Measurements from ENCODE around the gene PKP4. TPM values are rescaled to one million over a fixed set of nuclear protein-coding genes. Genes with fewer than 3 reads are reported as not detected.

The PKP4 gene
- total RNA-seq, 1 experiment from 2014 or later = 147 TPM

DNA sequence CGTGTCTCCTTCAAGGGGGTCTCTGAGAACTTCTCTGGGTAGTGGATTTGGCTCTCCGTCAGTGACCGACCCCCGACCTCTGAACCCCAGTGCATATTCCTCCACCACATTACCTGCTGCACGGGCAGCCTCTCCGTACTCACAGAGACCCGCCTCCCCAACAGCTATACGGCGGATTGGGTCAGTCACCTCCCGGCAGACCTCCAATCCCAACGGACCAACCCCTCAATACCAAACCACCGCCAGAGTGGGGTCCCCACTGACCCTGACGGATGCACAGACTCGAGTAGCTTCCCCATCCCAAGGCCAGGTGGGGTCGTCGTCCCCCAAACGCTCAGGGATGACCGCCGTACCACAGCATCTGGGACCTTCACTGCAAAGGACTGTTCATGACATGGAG is 168.2 kb downstream of the PKP4 start:
- no peaks in the 10 kb centered on the region for H3K9me3 Mint-ChIP-seq (ENCODE audit: unreplicated experiment)
- no peaks in the 10 kb centered on the region for H3K4me1 Mint-ChIP-seq (ENCODE audit: low read depth, unreplicated experiment)
- peaks cover 64% of the 10 kb centered on the region for H3K36me3 Mint-ChIP-seq (ENCODE audit: insufficient read depth, unreplicated experiment)
- no TSS peak for BruUV-seq (replicated peaks)
- intact Hi-C loops (cut with micrococcal nuclease; ENCODE audit: unreplicated experiment) = no loop called here
- no peak overlapping the region for H3K27ac Mint-ChIP-seq (ENCODE audit: unreplicated experiment)
- no peaks in the 10 kb centered on the region for H3K27me3 Mint-ChIP-seq (ENCODE audit: insufficient read depth, unreplicated experiment)
- H3K9me3 ChIP-seq = no peaks in the 10 kb centered on the region
- H3K4me3 Mint-ChIP-seq (ENCODE audit: unreplicated experiment) = no peak overlapping the region
- TF ChIP-seq, protein P1, sequence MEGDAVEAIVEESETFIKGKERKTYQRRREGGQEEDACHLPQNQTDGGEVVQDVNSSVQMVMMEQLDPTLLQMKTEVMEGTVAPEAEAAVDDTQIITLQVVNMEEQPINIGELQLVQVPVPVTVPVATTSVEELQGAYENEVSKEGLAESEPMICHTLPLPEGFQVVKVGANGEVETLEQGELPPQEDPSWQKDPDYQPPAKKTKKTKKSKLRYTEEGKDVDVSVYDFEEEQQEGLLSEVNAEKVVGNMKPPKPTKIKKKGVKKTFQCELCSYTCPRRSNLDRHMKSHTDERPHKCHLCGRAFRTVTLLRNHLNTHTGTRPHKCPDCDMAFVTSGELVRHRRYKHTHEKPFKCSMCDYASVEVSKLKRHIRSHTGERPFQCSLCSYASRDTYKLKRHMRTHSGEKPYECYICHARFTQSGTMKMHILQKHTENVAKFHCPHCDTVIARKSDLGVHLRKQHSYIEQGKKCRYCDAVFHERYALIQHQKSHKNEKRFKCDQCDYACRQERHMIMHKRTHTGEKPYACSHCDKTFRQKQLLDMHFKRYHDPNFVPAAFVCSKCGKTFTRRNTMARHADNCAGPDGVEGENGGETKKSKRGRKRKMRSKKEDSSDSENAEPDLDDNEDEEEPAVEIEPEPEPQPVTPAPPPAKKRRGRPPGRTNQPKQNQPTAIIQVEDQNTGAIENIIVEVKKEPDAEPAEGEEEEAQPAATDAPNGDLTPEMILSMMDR (IDR thresholded peaks at IDR 0.05; ENCODE audit: insufficient read depth in 1 of 2, low read depth in 1 of 2, low read length in 1 of 2, severe bottlenecking in 1 of 2, unreplicated experiment in 1 of 2) = no peak
- DNase-seq = no peak
- H3K27me3 ChIP-seq (replicated peaks; ENCODE audit: control insufficient read depth, insufficient read depth, low read length) = no peaks in the 10 kb centered on the region
- no peaks in the 10 kb centered on the region for H3K4me1 ChIP-seq
- CTCF ChIA-PET = no interaction called here
- H3K4me3 ChIP-seq (ENCODE audit: low read depth, low read length) = no peak overlapping the region
- POLR2A ChIA-PET = no interaction called here
- peaks cover 6% of the 10 kb centered on the region for H3K36me3 ChIP-seq (ENCODE audit: control insufficient read depth, insufficient read depth, low read length)

- CTCF ChIA-PET = no interaction called here
- TF ChIP-seq, protein P1 (IDR thresholded peaks at IDR 0.05; ENCODE audit: insufficient read depth in 1 of 2, low read depth in 1 of 2, low read length in 1 of 2, severe bottlenecking in 1 of 2, unreplicated experiment in 1 of 2) = no peak
- Mint-ChIP-seq H3K27me3 (ENCODE audit: insufficient read depth, unreplicated experiment) (no peaks in the 10 kb centered on the region), H3K4me1 (ENCODE audit: low read depth, unreplicated experiment) (no peaks in the 10 kb centered on the region), H3K4me3 (ENCODE audit: unreplicated experiment) (no peak overlapping the region), H3K36me3 (ENCODE audit: insufficient read depth, unreplicated experiment) (peaks cover 50% of the 10 kb centered on the region), H3K9me3 (ENCODE audit: unreplicated experiment) (no peaks in the 10 kb centered on the region), H3K27ac (ENCODE audit: unreplicated experiment) (no peak overlapping the region)
- no peaks in the 10 kb centered on the region for H3K4me1 ChIP-seq
- peaks cover 4% of the 10 kb centered on the region for H3K36me3 ChIP-seq (ENCODE audit: control insufficient read depth, insufficient read depth, low read length)
- intact Hi-C loops (cut with micrococcal nuclease; ENCODE audit: unreplicated experiment) = no loop called here
- H3K4me3 ChIP-seq (ENCODE audit: low read depth, low read length) = no peak overlapping the region
- no peaks in the 10 kb centered on the region for H3K9me3 ChIP-seq
- no peaks in the 10 kb centered on the region for H3K27me3 ChIP-seq (replicated peaks; ENCODE audit: control insufficient read depth, insufficient read depth, low read length)
- POLR2A ChIA-PET = interaction anchor here (0.5 kb wide), 1 partner anchor 167 kb away, joined by 3 read pairs; no protein-coding TSS in a partner anchor
- BruUV-seq (replicated peaks) = no TSS peak
- no peak for DNase-seq
Observed at GRCh38 chr2:158629116-158629515, 172.4 kb downstream of the PKP4 start.

DNA sequence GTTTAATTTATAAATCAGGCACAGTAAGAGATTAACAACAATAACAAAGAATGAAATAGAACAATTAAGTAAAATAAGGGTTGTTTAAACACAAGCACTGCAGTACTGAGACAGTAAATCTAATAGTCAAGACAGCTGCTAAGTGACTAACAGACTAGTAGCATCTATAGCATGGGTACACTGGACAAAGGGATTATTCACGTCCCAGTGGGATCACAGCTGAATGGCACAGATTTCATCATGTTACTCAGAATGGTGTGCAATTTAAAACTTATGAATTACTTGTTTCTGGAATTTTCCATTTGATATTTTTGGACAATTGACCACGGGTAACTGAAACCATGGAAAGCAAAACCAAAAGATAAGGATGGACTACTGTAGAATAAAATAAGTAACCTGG is 176.5 kb downstream of the PKP4 start:
- H3K36me3 ChIP-seq (ENCODE audit: control insufficient read depth, insufficient read depth, low read length) = peaks cover 4% of the 10 kb centered on the region
- intact Hi-C loops (cut with micrococcal nuclease; ENCODE audit: unreplicated experiment) = no loop called here

More for the DNA sequence above, 176.5 kb downstream of the PKP4 start:
- Histone ChIP-seq H3K4me3 (ENCODE audit: low read depth, low read length) (no peak overlapping the region), H3K27me3 (replicated peaks; ENCODE audit: control insufficient read depth, insufficient read depth, low read length) (no peaks in the 10 kb centered on the region), H3K9me3 (no peaks in the 10 kb centered on the region), H3K4me1 (no peaks in the 10 kb centered on the region)
- BruUV-seq (replicated peaks) = no TSS peak
- H3K27ac Mint-ChIP-seq (ENCODE audit: unreplicated experiment) = no peak overlapping the region
- no peaks in the 10 kb centered on the region for H3K27me3 Mint-ChIP-seq (ENCODE audit: insufficient read depth, unreplicated experiment)
- no peaks in the 10 kb centered on the region for H3K9me3 Mint-ChIP-seq (ENCODE audit: unreplicated experiment)
- H3K36me3 Mint-ChIP-seq (ENCODE audit: insufficient read depth, unreplicated experiment) = peaks cover 46% of the 10 kb centered on the region
- no peak overlapping the region for H3K4me3 Mint-ChIP-seq (ENCODE audit: unreplicated experiment)
- ChIA-PET CTCF (no interaction called here), POLR2A (no interaction called here)
- TF ChIP-seq, protein P1 (IDR thresholded peaks at IDR 0.05; ENCODE audit: insufficient read depth in 1 of 2, low read depth in 1 of 2, low read length in 1 of 2, severe bottlenecking in 1 of 2, unreplicated experiment in 1 of 2) = no peak
- no peak for DNase-seq
- H3K4me1 Mint-ChIP-seq (ENCODE audit: low read depth, unreplicated experiment) = no peaks in the 10 kb centered on the region
